Measurements from ENCODE around the gene COBL.

Gene COBL

GRCh38 chr7:51068401-51068800 lies 248.2 kb downstream of the COBL start:
- DNase-seq: no peak

DNA sequence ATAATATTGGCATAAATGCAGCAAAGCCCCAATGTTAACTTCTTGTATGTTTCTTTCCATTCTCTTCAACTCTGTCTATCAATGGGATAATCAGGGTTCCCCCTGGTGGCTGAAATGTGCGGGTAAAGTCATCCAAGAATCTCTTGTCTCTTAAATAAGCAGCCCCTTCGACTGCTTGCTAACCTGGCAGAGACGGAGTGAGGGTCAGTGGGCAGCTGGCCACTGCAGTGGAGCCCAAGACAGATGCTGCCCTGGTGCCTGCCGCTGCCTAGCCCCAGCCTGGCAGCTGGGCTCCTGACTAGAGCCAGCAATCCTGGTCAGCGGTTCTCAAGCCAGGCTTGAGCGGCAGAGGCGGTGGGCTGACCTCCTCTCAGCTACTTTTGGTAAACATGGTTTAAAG lies 248.9 kb downstream of the COBL start:
- DNase-seq: peak in 2 of 4 experiments; percentile 4 to 33

DNA sequence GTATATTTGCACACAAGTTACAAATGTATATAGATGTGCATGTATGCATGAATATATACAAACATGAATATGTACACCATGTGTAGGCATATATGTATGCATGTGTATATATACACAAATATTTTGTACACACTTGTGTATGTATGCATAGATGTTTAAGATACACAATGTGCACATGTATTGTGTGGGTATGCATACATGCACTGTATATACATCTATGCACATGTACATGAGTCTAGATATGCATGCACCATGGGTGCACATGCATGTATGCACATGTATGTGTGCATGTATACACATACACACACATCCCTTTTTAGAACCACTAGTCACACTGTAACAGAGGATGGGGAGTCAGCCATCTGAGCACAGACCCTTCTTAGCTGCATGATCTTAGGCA lies 249.4 kb downstream of the COBL start:
- no peak for DNase-seq

DNA sequence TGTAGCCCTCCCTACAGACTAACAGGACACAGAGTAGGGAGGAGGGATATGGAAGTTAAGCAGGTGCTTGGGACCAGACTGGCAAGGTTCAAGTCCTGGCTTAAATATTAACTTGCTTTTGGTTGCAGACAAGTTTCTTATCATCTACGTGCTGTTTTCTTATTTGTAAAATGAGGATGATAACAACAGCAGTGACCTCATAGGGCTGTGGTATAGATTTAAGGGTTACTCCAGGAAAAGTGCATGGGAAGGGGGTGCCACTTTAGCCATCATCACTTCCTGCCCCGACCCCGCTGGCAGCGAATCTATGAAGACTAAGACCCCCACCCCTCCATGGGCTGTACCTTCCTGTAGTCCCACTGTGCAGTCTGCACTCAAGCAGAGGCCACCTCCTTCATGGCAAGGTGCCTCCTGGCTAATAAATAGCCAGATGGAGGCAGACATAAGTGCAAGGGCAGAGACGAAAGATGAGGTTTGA lies 250.2 kb downstream of the COBL start:
- DNase-seq: no peak

GRCh38 chr7:51065766-51066165 lies 250.8 kb downstream of the COBL start:
- no peak for DNase-seq

DNA sequence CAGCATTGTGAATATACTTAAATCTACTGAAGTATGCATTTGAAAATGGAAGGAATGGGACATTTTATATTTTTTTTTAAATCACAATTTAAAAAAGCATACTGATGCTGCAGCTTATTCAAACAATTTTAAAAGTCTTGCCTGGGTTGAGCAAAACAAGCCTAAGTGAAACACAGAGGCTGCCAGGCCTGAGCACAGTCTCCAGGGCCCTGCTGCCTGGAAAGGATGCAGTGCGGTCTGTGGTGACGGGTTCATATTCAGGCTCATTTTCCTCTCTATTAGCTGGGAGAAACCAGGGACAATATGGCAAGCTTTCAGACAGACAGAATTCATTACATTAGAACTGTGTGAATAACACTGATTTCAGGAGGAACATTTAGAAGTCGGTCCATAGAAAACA lies 251.9 kb downstream of the COBL start:
- DNase-seq: no peak

GRCh38 chr7:51062222-51062987 lies 254.2 kb downstream of the COBL start:
- DNase-seq: no peak

DNA sequence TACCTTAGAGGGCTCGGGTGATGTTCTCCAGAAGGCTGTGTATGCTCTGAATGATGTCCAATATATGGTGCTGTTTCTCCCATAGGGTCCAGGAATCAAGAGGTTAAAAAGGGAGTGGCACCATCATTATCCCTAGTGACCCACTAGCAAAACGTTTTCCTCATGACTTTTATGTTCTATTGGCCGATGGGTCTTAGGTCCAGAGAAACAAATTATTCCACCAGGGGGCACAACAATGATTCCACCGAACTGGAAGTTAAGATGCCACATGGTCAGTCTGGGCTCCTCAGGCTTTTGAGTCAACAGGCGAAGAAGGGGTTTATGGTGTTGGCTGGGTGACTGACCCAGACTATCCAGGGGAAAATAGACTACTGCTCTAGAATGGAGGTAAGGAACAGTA lies 256.1 kb downstream of the COBL start:
- no peak for DNase-seq

- no peak for DNase-seq
Observed at GRCh38 chr7:51059504-51060142, 257.0 kb downstream of the COBL start.

DNA sequence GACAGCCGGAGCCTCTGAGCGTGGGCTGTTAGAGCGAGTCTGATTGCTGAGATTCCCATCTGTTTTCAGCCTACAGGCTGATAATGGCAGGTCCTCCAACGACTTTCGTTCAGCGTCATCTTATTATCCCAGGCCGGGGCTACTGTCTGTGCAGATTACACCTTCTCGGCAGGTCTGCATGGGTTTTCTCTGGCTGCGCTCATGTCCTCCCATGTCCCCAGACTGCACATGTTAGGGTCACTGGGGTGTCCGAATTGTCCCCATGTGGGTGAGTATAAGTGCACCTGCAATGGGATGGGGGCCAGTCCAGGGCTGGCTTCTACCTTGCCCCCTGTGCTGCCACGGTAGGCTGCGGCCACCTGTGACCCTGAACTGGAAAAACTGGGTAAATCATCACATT lies 257.8 kb downstream of the COBL start:
- no peak for DNase-seq

DNA sequence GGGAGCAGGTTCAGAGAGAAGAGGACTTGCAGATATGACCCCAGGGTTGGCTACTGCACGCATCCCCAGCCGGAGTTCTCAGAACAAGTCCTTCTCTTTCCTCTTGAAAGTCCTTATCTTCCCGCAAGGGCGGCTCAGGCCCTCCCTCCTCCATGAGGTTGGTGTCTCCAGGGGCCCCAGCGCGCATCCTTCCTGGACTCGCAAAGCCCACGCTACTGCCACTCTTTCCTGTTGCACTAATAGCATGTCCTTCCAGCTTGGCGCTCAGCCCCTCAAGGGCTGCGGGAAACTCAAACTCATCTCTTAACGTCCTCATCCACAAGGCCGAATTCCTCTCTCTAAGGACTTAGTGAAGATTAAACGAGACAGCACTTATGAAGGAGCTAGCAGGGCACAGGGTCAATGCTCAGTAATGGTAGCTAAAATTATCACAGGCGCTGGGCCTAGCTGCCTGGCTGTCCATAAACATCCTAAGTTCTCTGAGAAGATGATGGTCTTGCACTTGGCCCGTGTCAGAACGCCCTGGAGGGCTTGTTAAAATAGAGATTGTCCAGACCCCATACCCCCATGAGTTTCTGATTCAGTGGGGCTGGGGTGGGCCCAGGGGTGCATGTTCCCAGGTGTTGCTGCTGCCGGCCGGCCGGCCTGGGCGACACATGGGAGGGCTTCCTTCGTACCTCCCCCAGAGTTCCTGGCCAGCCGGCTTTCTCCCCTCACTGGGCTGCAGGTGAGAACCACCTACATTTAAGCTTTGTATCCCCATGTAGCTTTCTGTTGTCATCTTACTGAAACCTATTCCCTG lies 261.4 kb downstream of the COBL start:
- DNase-seq: no peak

GRCh38 chr7:51054231-51054630 lies 262.4 kb downstream of the COBL start:
- DNase-seq: no peak

- DNase-seq: no peak
Observed at GRCh38 chr7:51053160-51053925, 263.3 kb downstream of the COBL start.

DNA sequence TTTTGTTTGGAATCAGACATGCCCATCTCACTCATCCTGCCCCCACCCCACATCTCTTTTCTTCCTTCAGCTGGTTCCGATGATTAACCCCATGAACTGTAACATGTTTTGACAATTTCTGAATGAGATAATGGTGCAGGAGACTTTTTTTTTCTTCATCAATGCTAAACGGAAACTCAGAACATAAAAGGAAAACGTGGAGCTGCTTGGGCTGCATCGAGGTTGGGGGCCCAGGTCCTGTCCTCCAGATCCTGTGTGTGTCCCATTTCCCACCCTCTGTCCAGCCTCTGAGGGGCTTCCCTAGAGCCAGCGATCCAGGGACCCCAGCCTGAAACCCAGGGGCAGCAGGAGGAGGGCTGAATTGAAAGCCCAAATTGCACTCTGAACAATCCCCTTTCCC lies 270.1 kb downstream of the COBL start:
- DNase-seq: no peak

DNA sequence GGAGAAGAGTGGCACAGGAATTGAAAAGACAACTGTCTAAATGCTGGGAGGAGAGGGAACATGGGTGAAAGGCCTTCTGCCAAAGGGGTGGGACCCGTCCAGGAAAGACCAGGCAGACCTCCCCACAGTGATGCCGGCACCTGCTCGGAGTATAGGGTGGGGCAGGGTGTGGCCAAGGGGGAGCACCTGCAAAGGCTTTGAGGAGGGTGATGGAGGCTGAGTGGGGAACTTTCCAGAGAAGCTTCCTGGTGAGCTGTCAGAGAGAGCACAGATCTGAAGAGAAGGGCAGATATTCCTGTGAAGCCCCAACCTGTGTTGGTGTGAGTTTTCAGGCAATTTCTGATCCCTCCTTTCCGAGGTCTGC lies 270.5 kb downstream of the COBL start:
- no peak for DNase-seq

- no peak for DNase-seq
Observed at GRCh38 chr7:51045319-51046102, 271.1 kb downstream of the COBL start.

DNA sequence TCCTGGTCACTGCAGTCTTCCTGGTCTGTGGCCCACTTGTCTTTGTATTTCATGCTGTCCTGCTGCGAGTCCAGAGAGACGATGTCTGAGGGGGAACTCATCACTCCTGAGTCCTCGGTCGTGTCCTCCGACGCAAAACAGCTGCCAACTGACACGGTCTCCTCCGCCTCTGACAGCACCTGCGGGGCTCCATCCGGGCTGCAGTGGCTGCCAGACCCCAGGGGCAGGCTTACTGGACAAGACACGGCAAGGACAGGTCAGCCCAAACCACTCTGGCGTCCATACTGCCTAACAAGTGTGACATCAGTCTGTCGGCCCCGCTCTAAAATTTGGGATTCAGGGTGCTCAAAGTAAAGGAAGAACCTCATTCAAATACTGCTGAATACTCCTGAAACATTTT lies 273.1 kb downstream of the COBL start:
- DNase-seq: no peak

DNA sequence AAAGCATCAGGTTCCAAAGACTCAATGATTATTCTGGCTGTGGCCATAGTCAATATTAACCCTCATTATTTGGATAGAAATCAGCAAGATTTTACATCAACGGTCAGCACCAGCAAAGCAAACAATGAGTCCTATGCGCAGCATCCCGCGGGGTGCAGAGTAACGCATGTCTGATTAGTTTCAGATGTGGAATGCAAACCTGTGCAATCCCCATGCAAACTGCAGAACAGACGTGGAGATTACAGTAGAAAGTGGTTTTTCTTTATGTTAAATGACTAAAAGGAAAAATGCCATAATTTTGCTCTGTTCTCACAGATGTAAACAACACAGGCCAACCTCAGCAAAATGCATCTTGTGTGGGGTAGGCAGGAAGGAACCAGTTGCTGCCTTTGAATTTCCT lies 275.8 kb downstream of the COBL start:
- no peak for DNase-seq

DNA sequence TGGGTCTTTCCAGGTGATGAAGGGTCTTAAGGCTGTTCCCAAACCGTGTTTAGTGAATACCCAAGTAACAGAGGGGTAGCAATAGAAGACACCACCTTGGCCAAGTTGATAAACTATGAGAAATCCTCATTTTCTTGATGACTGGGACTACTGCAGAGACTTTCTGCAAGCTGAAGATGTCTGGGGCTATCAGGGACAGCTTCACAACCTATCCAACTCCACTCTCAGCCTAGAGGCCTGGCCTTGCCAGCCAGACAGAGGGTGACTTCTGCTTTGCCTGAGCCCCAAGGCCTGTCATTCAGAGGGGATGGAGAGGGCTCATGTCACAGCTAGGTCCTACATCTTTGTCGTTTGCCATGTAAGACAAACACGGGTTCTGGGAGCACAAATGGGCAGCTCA lies 278.0 kb downstream of the COBL start:
- no peak for DNase-seq

GRCh38 chr7:51035716-51036115 lies 280.9 kb downstream of the COBL start:
- no peak for DNase-seq

DNA sequence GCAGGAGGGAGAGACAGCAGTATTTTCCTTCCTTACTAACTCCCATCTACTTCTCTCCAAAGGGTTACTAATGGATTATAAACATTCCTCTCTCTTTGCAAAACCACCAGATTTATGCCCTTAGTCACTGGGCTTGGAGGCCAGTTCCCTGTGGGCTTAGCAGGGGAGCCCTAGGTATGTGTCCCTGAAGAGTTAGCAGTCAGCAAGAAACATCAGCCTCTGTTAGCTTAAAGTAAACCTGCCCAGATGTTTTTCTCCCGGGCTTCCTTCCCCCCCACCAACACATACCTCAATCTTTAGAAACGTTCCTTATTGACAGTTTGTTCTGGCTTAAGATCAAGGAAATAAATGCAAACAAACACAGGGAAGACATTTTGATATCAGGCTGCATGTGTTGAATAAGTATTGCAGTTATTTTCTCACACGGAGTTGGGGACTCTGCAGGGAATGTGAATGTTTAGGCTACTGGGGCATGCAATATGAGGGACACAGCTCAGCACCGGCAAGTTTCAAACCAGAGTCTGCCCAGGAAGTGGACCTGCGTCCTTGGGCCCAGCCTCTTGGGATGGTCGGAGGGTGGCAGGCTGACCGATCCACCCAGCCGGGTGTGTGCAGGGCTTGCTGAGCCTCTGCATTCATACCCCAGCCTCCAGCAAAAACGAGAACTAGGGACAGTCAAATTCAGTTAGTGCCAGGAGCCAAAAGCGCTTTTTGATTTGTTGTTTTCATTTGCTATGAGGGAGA lies 281.9 kb downstream of the COBL start:
- no peak for DNase-seq
